Activated T-cell treated with anti-CD3 and anti-CD28 coated beads for 24 hours (primary cell): Measurements from ENCODE around the gene KRTAP5-2.

ENCODE experiments used
- DNase-seq: peaks from one replicate; pipeline ENCODE4 v3.0.0-alpha.2; 2020; ENCODE audit warnings: low read depth

KRTAP5-2 gene

GRCh38 chr11:1567052-1567720 is 30.9 kb downstream of the KRTAP5-2 start:
- DNase-seq = no peak

- DNase-seq = no peak
Measured at GRCh38 chr11:1566381-1567051, 31.6 kb downstream of the KRTAP5-2 start.

- DNase-seq = no peak
Measured at GRCh38 chr11:1565904-1566247, 32.2 kb downstream of the KRTAP5-2 start.

- no peak for DNase-seq
Measured at GRCh38 chr11:1565173-1565903, 32.8 kb downstream of the KRTAP5-2 start.

- DNase-seq = no peak
Measured at GRCh38 chr11:1564535-1565172, 33.4 kb downstream of the KRTAP5-2 start.

GRCh38 chr11:1563697-1564534 is 34.2 kb downstream of the KRTAP5-2 start:
- DNase-seq = no peak

- no peak for DNase-seq
Measured at GRCh38 chr11:1563149-1563638, 34.9 kb downstream of the KRTAP5-2 start.

GRCh38 chr11:1562469-1563148 is 35.5 kb downstream of the KRTAP5-2 start:
- DNase-seq = no peak

- DNase-seq = no peak
Measured at GRCh38 chr11:1561955-1562354, 36.1 kb downstream of the KRTAP5-2 start.

- DNase-seq = no peak
Measured at GRCh38 chr11:1561266-1561665, 36.8 kb downstream of the KRTAP5-2 start.

GRCh38 chr11:1560649-1561251 is 37.3 kb downstream of the KRTAP5-2 start:
- no peak for DNase-seq

GRCh38 chr11:1560002-1560648 is 38.0 kb downstream of the KRTAP5-2 start:
- DNase-seq = no peak

- no peak for DNase-seq
Measured at GRCh38 chr11:1559111-1559951, 38.8 kb downstream of the KRTAP5-2 start.

- DNase-seq = no peak
Measured at GRCh38 chr11:1558775-1559110, 39.4 kb downstream of the KRTAP5-2 start.

GRCh38 chr11:1557904-1558774 is 40.0 kb downstream of the KRTAP5-2 start:
- DNase-seq = no peak

GRCh38 chr11:1557051-1557884 is 40.8 kb downstream of the KRTAP5-2 start:
- no peak for DNase-seq

GRCh38 chr11:1556278-1556902 is 41.7 kb downstream of the KRTAP5-2 start:
- DNase-seq = no peak
